Measurements from ENCODE around the gene AVPR1A.
"Not testable (repeated sequence)": the region's sequence is repeated elsewhere in the genome, so short reads cannot be mapped to it uniquely, and the experiment has no call there.

AVPR1A gene

GRCh38 chr12:63150713-63151622 is at the start of gene AVPR1A:
Gene AVPR1A, minus strand, starts transcription at chr12:63151201. Its CDS starts 365 bp downstream, at chr12:63150836.
- no peak for DNase-seq (ENCODE audit: low read depth in 2 of 2)

GRCh38 chr12:63196168-63196567 is 45.2 kb upstream of the AVPR1A start:
- DNase-seq (ENCODE audit: low read depth in 2 of 2), result no peak

DNA sequence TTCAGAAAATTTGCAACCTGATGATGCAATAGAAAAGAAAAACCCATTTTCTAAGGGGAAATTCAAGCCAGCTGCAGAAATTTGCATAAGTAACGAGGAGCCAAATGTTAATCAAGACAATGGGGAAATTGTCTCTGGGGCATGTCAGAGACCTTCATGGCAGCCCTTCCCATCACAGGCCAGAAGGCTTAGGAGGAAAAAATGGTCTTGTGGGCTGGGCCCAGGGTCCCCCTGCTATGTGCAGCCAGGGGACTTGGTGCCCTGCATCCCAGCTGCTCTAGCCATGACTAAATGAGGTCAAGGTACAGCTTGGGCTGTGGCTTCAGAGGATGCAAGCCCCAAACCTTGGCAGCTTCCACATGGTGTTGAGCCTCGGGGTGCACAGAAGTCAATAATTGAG is 28.2 kb upstream of the AVPR1A start:
- no peak for DNase-seq (ENCODE audit: low read depth in 2 of 2)

DNA sequence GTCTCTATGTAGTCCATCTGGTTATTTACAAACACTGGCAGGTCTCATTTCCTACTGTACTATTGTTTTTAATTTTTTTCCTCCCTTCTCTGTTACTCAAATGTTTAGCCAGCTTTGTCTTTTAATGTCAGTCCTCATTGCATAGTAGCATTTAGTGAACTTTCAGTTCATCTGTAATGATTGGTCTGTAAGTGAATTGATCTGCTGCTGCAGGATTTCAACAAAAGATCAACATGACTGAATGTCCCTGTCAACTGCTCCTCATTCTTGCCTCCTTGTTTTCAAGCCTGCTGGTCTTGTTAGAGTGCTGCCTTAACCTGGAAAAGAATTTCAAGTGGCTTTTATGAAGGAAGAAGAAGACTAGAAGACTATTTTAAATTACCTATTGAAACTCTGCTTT is 19.3 kb upstream of the AVPR1A start:
- DNase-seq (ENCODE audit: low read depth in 2 of 2), result no peak

GRCh38 chr12:63167741-63168140 is 16.7 kb upstream of the AVPR1A start:
- not testable (repeated sequence) for DNase-seq (ENCODE audit: low read depth in 2 of 2)

DNA sequence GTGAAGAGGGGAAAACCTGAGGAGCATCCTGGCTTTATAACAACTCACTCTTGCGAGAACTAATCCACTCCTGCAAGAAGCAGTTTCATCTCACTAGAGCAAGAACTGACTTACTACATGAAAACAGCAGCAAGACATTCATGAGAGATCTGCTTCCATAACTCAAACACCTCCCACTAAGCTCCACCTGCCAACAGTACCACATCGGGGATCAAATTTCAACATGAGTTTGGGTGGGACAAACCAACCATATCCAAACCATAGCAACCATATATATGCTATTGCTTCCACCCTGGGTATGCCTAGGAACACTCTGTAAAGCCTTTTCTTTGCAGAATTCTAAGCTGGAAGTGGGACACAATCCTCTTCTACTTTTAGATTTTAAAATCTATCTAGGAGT is 13.9 kb upstream of the AVPR1A start:
- DNase-seq (ENCODE audit: low read depth in 2 of 2), result no peak

GRCh38 chr12:63163541-63163940 is 12.5 kb upstream of the AVPR1A start:
- DNase-seq (ENCODE audit: low read depth in 2 of 2), result no peak

- DNase-seq (ENCODE audit: low read depth in 2 of 2), result no peak
These were observed 4.4 kb upstream of the AVPR1A start for GRCh38 chr12:63155375-63155774.

DNA sequence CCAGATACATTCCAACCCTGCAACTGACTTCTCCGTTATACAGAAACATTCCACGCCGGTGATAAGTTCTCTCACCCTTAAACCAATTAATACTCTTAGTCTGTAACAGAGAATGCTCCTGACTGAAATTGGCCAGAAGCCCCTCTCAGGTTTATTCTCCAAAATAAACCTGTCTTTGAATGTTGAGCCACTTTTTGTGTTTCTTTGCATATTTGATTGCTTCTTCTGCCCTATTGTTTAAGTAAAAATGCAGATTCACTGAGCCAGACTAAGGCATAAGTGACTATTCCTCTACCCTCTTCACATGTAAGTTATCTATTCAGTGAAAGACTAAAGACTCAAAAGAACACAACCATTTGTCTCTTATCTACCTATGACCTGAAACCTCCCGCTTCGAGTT is 3.6 kb upstream of the AVPR1A start:
- DNase-seq (ENCODE audit: low read depth in 2 of 2), result no peak

GRCh38 chr12:63152321-63152700 is 1.3 kb upstream of the AVPR1A start:
- no peak for DNase-seq (ENCODE audit: low read depth in 2 of 2)

GRCh38 chr12:63151623-63152320 is 771 bp upstream of the AVPR1A start:
- DNase-seq (ENCODE audit: low read depth in 2 of 2), result no peak

DNA sequence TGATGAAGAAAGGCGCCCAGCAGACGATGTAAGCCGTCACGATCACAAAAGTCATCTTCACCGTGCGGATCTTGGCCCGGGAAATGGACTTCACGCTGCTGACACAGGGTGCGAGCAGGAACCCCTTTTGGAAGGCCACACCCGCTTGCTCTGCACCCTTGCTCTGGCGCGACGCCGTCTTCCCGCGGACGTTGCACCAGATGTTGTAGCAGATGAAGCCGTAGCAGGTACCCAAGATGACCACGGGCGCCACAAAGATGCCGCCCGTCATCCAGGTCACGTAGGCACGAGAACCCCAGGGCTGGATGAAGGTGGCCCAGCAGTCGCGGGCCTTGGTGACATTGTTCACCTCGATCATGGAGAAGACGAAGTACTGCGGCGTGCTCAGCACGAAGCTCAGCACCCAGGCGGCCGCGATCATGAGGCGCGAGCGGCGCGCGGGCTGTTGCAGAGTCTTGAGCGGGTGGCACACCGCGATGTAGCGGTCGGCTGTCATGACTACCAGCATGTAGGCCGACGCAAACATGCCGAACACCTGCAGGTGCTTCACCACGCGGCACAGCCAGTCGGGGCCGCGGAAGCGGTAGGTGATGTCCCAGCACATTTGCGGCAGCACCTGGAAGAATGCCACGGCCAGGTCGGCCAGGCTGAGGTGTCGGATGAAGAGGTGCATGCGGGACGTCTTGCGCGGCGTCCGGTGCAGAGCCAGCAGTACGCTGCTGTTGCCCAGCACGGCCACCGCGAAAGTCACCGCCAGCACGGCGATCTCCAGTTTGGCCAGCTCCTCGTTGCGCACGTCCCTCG is 890 bp downstream of the AVPR1A start:
- DNase-seq (ENCODE audit: low read depth in 2 of 2), result no peak

GRCh38 chr12:63144556-63144955 is 6.4 kb downstream of the AVPR1A start:
- DNase-seq (ENCODE audit: low read depth in 2 of 2), result no peak

GRCh38 chr12:63138488-63138887 is 12.5 kb downstream of the AVPR1A start:
- DNase-seq (ENCODE audit: low read depth in 2 of 2), result no peak

DNA sequence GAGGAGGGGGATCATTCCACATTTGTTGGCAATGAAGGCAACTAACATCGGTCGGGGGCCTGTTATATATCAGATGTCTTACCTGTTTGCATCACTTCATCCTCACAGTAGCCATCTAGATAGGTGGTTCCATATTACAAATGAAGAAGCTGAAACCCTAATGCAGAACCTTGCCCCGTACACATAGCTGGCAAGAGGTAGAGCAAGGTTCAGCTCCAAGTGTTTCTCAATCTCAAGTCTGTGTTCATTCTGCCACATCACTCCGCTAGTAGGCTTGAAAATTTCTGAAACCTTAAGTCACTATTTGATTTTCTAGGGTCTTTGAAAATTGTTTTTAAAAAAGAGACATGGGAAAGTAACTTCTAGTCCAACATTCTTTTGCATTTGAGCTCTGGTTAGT is 17.0 kb downstream of the AVPR1A start:
- DNase-seq (ENCODE audit: low read depth in 2 of 2), result no peak

DNA sequence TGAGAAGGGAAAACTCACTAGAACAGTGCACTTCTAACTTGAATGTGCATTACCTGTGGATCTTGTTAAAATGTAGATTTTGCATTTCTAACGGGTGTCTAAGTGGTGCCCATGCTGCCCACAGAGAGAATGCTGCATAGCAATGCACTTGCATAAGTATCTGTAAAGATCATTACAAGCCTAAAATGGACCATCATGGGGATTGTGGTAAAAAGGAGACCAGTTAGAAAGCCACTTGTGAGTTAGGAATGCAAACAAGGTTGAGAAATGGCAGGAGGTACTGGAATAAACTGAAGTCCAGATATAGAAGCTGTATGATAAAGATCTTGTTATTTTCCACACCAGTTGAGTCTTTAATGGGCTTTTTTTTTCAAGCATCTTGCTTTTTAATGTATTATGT is 18.8 kb downstream of the AVPR1A start:
- no peak for DNase-seq (ENCODE audit: low read depth in 2 of 2)

DNA sequence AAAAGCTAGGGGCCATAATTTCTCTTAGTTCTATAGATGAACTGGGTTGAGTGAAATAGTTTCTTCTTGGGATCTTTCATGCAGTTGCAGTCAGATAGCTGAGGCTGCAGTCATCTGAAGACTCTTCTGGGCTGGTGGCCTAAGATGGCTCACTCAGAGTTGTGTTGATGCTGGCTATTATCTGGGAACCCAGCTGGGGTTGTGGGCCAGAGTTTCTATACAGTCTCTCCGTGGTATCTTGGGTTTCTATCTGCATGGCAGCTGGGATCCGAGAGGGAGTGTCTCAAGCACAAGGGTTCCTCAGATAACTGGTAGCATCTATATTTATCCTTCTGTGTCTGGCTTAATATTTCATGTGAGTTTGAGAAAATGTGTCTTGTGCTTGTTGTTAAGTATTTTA is 21.1 kb downstream of the AVPR1A start:
- no peak for DNase-seq (ENCODE audit: low read depth in 2 of 2)

- DNase-seq (ENCODE audit: low read depth in 2 of 2), result no peak
These were observed 26.2 kb downstream of the AVPR1A start for GRCh38 chr12:63124778-63125177.

DNA sequence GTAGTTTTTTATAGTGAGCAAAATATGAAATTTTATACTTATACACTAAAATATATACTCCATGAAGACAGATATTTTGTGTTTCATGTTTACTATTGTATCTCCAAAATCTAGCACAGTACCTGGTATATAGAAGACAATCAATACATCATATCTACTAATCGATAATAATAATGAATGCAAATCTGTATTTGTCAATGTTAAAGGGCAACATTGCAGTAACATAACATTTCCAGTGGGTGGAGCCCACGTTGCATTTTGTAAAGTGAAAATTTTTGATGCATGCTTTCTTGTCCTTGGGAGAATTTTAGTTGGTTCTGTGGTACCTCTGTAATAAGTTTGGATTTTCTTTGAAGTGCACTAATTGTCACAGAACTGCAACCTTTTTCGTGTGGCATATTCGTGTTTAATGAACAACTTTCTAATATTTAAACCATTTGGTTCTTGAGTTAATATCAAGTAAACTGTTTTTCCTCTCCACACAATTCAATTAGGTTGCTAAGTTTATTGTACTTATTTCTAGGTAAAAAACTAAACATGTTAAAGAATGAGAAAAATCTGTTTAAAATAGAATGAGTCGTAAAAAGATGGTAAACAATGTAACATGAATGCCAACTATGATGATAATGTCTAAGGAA is 47.4 kb downstream of the AVPR1A start:
- DNase-seq (ENCODE audit: low read depth in 2 of 2), result no peak

- DNase-seq (ENCODE audit: low read depth in 2 of 2), result no peak
These were observed 49.1 kb downstream of the AVPR1A start for GRCh38 chr12:63101920-63102319.

DNA sequence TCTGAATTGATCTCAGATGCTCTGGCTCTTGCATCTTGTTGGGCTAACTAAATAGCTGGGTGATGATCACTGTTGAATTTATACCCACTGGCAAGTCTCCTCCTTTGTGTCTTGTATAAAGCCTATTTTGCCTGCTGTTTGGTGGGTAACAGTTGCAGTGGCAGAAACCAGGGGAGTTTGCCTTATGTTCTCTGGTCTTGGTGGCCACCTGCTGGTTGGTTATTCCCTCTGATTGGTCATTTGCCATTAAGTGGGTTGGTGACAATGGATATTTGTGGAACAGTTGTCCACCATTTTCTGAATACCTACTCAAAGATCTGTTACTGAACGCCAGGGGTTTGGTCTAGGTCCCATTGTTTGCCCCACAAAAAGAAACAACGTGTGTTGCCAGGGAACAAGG is 52.1 kb downstream of the AVPR1A start:
- DNase-seq (ENCODE audit: low read depth in 2 of 2), result no peak
